Renal cortex interstitium (tissue), 11 donors: ENCODE results near the gene QPCT. TPM values are rescaled to one million over a fixed set of nuclear protein-coding genes. Genes with fewer than 3 reads are reported as not detected.
"Not testable (repeated sequence)": the region's sequence is repeated elsewhere in the genome, so short reads cannot be mapped to it uniquely, and the experiment has no call there.

Experiments
- DNase-seq, 11 donors: peaks; one replicate each; pipeline ENCODE4 v3.0.0-alpha.2; 2013; ENCODE audit warnings: low read depth in 9 of 11, low spot score in 4 of 11; ENCODE audit errors: extremely low read depth in 1 of 11
- polyA plus RNA-seq, 3 donors: library from polyadenylated mRNA; unstranded; fragments of 120-200 nt; gene quantifications; one replicate each; pipeline ENCODE4 v1.2.1, GENCODE V29; 2013; ENCODE audit not compliant: insufficient read length in 3 of 3

The QPCT gene
- polyA plus RNA-seq, 3 donors, result 9.5 to 14.3 (median 14.3) TPM

- no peak for DNase-seq
These were observed 55.6 kb downstream of the QPCT start for GRCh38 chr2:37400041-37400440.

GRCh38 chr2:37402636-37403035, 58.2 kb downstream of the QPCT start:
- no peak for DNase-seq

- DNase-seq, result no peak
These were observed 61.4 kb downstream of the QPCT start for GRCh38 chr2:37405781-37406180.

- DNase-seq, result no peak
These were observed 67.8 kb downstream of the QPCT start for GRCh38 chr2:37412231-37412630.

- DNase-seq, result not testable (repeated sequence)
These were observed 69.6 kb downstream of the QPCT start for GRCh38 chr2:37413911-37414469.

- peak in 5 of 11 donors; percentile 37 to 59 (median 52) for DNase-seq
These were observed 70.1 kb downstream of the QPCT start for GRCh38 chr2:37414470-37414949.

DNA sequence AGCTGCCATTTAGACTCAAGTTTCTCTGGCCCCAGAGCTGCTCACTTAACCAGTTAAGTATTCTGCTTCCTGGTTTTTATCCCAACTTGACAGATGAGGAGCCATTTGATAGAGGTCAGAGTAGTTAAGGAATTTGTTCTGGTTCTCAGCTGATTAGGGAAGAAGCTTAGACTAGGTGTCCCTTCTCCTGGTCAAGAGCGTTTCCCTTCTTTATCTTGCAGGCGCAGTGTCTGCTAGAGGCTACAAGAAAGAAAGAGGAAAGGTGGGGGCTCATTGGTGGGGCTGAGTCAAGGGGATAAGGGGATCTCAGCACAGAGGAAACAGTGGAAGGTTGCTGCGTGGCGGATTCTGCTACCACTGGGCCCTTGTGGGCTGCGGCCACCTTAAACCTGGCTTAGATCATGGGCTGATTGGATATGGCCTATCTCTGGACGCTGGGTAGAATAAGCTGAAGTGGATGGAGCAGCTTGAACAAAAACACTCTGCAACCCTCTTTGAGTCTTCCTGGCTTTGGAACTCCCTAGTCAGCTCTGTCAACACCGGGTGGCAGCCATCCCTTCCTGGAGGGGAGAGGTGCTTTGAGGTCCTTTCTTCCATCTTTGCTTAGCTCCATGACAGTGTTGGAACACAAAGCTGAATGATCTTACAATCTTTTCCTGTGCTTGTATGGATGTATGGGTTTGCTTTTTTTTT, 70.8 kb downstream of the QPCT start:
- DNase-seq, result no peak

- peak in 3 of 11 donors; percentile 29 to 31 (median 30) for DNase-seq
These were observed 72.9 kb downstream of the QPCT start for GRCh38 chr2:37417321-37417720.

DNA sequence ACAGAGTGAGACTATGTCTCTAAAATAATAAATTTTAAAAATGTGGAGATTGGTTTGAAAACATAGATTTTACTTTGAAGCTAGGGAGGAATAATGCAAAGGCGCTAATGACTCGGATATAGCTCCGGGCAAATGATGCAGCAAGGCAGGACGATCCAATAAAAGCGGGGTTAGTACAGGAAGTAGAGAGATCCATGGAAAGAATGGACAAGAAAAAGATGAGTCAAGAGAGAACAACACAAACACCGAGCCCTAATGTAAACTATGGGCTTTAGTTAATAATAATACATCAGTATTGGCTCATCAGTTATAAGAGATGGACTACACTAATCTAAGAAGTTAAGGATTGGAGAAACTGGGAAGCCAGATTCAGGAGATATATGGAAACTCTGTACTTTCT, 74.5 kb downstream of the QPCT start:
- no peak for DNase-seq

GRCh38 chr2:37421686-37422085, 77.3 kb downstream of the QPCT start:
- no peak for DNase-seq

GRCh38 chr2:37422816-37423215, 78.4 kb downstream of the QPCT start:
- no peak for DNase-seq

Other genes with a start within 250 kb of the QPCT start
- 10 to 100 TPM; 32.6 to 38.0 (median 36.9) TPM for gene EIF2AK2, start 187.7 kb upstream of the QPCT start, polyA plus RNA-seq
- gene SULT6B1, start 156.0 kb upstream of the QPCT start, polyA plus RNA-seq, result under 1 TPM in 1 of 3 donors, not detected in 2; 0.35 TPM
- gene CEBPZOS, start 148.1 kb upstream of the QPCT start, polyA plus RNA-seq, result 10 to 100 TPM; 52.4 to 68.8 (median 62.5) TPM
- 100 to 1,000 TPM in 1 of 3 donors, 10 to 100 TPM in 2; 75.8 to 105 (median 85.7) TPM for gene CEBPZ, start 113.0 kb upstream of the QPCT start, polyA plus RNA-seq
- gene NDUFAF7, start 113.0 kb upstream of the QPCT start, polyA plus RNA-seq, result 10 to 100 TPM; 18.4 to 28.8 (median 28.3) TPM
- 10 to 100 TPM; 50.2 to 55.6 (median 55.4) TPM for gene PRKD3, start 19.8 kb upstream of the QPCT start, polyA plus RNA-seq